K562 (cell line): Measurements from ENCODE around the gene MFF. TPM values are rescaled to one million over a fixed set of nuclear protein-coding genes. Genes with fewer than 3 reads are reported as not detected.

Experiments
- ATAC-seq: fragments of 200-7000 bp; cut with Tn5 transposase; 3 replicates; pipeline ENCODE4 v1.9.1; 2020; ENCODE audit warnings: moderate library complexity
- BruUV-seq: library from RNA; stranded (reverse); fragments of 400-500 nt; replicated peaks from 2 replicates; lab custom pipeline; 2021; lab: Mats Ljungman, UMichigan
- CTCF ChIA-PET: fragments of 300-600 bp; formaldehyde crosslinking; extraction: SDS; loops from one replicate; lab custom pipeline; 2021; ENCODE audit warnings: low intra/inter-chr PET ratio; lab: Yijun Ruan, JAX
- POLR2A ChIA-PET: fragments of 300-600, 350-650 bp; sonication (Branson Sonifier 250); formaldehyde crosslinking; extraction: SDS; loops from one replicate; lab custom pipeline; 2021; ENCODE audit warnings: antibody characterized with exemption, inconsistent platforms; lab: Yijun Ruan, JAX
- DNase-seq, 4 experiments: peaks; one replicate each; pipeline versions ENCODE4 v3.0.0 to v3.0.0-alpha.2; 2011 to 2018; ENCODE audit warnings: low spot score in 3 of 4, mixed read lengths in 3 of 4; ENCODE audit errors: extremely low read depth in 1 of 4
- FAIRE-seq: peaks from 2 replicates; lab custom pipeline; 2011; peaks lifted over from hg19 to GRCh38; lab: Jason Lieb, UNC
- H2AFZ ChIP-seq: 2 replicates; pipeline ENCODE4 v1.6.0; 2011; ENCODE audit warnings: low read depth, low read length, control low read depth, inconsistent platforms
- H3K27ac ChIP-seq: fragments of 200-600 bp; 3 replicates; pipeline ENCODE4 v1.8.0; 2011; ENCODE audit warnings: low read depth, mild to moderate bottlenecking, control low read depth, inconsistent platforms, low read length, moderate library complexity, mixed read lengths; ENCODE audit errors: extremely low read depth
- H3K27me3 ChIP-seq, 2 experiments: fragments of 300-600 bp in 1 of 2; 2 replicates in 1 of 2; 3 replicates in 1 of 2; pipeline versions ENCODE4 v1.6.0 to v1.8.0; 2011; ENCODE audit warnings: inconsistent platforms in 2 of 2, low read length in 2 of 2, mild to moderate bottlenecking in 1 of 2, mixed read lengths in 1 of 2, moderate library complexity in 1 of 2; ENCODE audit not compliant: control insufficient read depth in 2 of 2, insufficient read depth in 2 of 2
- H3K36me3 ChIP-seq: fragments of 300-600 bp; 3 replicates; pipeline ENCODE4 v1.8.0; 2011; ENCODE audit warnings: mild to moderate bottlenecking, low read length, inconsistent platforms; ENCODE audit not compliant: control insufficient read depth, insufficient read depth
- H3K4me1 ChIP-seq, 2 experiments: fragments of 200-600 bp in 1 of 2; replicated peaks in 1 of 2; 2 replicates in 1 of 2; 3 replicates in 1 of 2; pipeline versions ENCODE4 v1.5.1 to v1.8.0; 2011; ENCODE audit warnings: inconsistent platforms in 2 of 2, low read length in 2 of 2, mild to moderate bottlenecking in 1 of 2, mixed read lengths in 1 of 2, moderate library complexity in 1 of 2; ENCODE audit not compliant: control insufficient read depth in 2 of 2, insufficient read depth in 2 of 2
- H3K4me2 ChIP-seq: 2 replicates; pipeline ENCODE4 v1.6.1; 2011; ENCODE audit warnings: low read length, control low read depth, inconsistent platforms, mixed read lengths; ENCODE audit not compliant: insufficient read depth
- H3K4me3 ChIP-seq: fragments of 200-600 bp; sonication (generic), shearing (Covaris generic); 2 replicates; pipeline ENCODE4 v1.5.1; 2016; ENCODE audit warnings: control low read depth, inconsistent platforms
- H3K79me2 ChIP-seq: fragments of 200-600 bp; 3 replicates; pipeline ENCODE4 v1.8.0; 2011; ENCODE audit warnings: low read length, inconsistent platforms; ENCODE audit not compliant: control insufficient read depth, insufficient read depth
- H3K9ac ChIP-seq, 2 experiments: 2 replicates each; pipeline versions ENCODE4 v1.6.0 to v1.6.1; 2011; ENCODE audit warnings: low read depth in 2 of 2, low read length in 2 of 2, control low read depth in 1 of 2, inconsistent platforms in 1 of 2, mild to moderate bottlenecking in 1 of 2, mixed read lengths in 1 of 2; ENCODE audit not compliant: insufficient read depth in 1 of 2
- H3K9me1 ChIP-seq: one replicate; pipeline ENCODE4 v1.6.0; 2011; ENCODE audit warnings: inconsistent platforms, mild to moderate bottlenecking, low read length, moderate library complexity; ENCODE audit not compliant: control insufficient read depth, insufficient read depth
- H3K9me3 ChIP-seq: replicated peaks from 2 replicates; pipeline ENCODE4 v1.5.1; 2011; ENCODE audit warnings: low read depth, low read length, inconsistent platforms; ENCODE audit not compliant: control insufficient read depth, insufficient read depth
- H4K20me1 ChIP-seq: replicated peaks from 2 replicates; pipeline ENCODE4 v1.6.1; 2011; ENCODE audit warnings: low read length, inconsistent platforms, mixed read lengths; ENCODE audit not compliant: control insufficient read depth, insufficient read depth
- CBFB ChIP-seq: sonication (generic); formaldehyde crosslinking; IDR thresholded peaks from 2 replicates; pipeline ENCODE4 v1.4.0; 2020; ENCODE audit warnings: mild to moderate bottlenecking, missing genetic modification reagents
- CBX1 ChIP-seq: sonication (generic); IDR thresholded peaks from 2 replicates; pipeline ENCODE4 v1.6.1; 2016; ENCODE audit warnings: antibody characterized with exemption, low read depth, mild to moderate bottlenecking
- CEBPG ChIP-seq, 3 experiments: fragments of 200-800 bp in 1 of 3; sonication (Bioruptor generic) in 1 of 3; sonication (generic) in 1 of 3; formaldehyde crosslinking in 1 of 3; IDR thresholded peaks in 2 of 3; conservative IDR thresholded peaks in 1 of 3; 2 replicates each; pipeline versions ENCODE4 v1.6.1 to v1.8.0; 2016 to 2022; ENCODE audit warnings: missing compliant biosample characterization in 2 of 3, missing genetic modification characterization in 2 of 3, mild to moderate bottlenecking in 1 of 3, missing genetic modification reagents in 1 of 3
- CREB3 ChIP-seq: fragments of 450-650 bp; conservative IDR thresholded peaks from 2 replicates; pipeline ENCODE4 v1.6.1; 2016; ENCODE audit warnings: missing genetic modification characterization, low read depth, mild to moderate bottlenecking, missing compliant biosample characterization, moderate library complexity
- CTCF ChIP-seq, 3 experiments: IDR thresholded peaks in 2 of 3; conservative IDR thresholded peaks in 1 of 3; 2 replicates each; pipeline ENCODE4 v1.5.1; 2011 to 2012; ENCODE audit warnings: low read length in 3 of 3, mild to moderate bottlenecking in 3 of 3, control low read depth in 2 of 3, improper control_type of control experiment in 1 of 3, inconsistent platforms in 1 of 3, low read depth in 1 of 3, mixed read lengths in 1 of 3, moderate library complexity in 1 of 3; ENCODE audit not compliant: insufficient read depth in 2 of 3
- FOXM1 ChIP-seq, 2 experiments: fragments of 450-650 bp in 1 of 2; sonication (generic) in 1 of 2; formaldehyde crosslinking in 1 of 2; IDR thresholded peaks; 2 replicates each; pipeline versions ENCODE4 v1.6.1 to v1.9.0; 2017 to 2022; ENCODE audit warnings: low read depth in 2 of 2, mild to moderate bottlenecking in 2 of 2, missing genetic modification reagents in 1 of 2, moderate library complexity in 1 of 2
- GABPB2 ChIP-seq: fragments of 250-450 bp; sonication (Bioruptor Pico); conservative IDR thresholded peaks from 2 replicates; pipeline ENCODE4 v1.5.1; 2021; ENCODE audit warnings: mild to moderate bottlenecking
- HCFC1 ChIP-seq: IDR thresholded peaks from 2 replicates; pipeline ENCODE4 v1.6.1; 2012; ENCODE audit warnings: low read depth, low read length, improper control_type of control experiment
- HMG20B ChIP-seq: fragments of 250-450 bp; sonication (Bioruptor Pico); IDR thresholded peaks from 2 replicates; pipeline ENCODE4 v1.5.0; 2021; ENCODE audit warnings: mild to moderate bottlenecking
- MLLT1 ChIP-seq, 2 experiments: fragments of 450-650 bp; IDR thresholded peaks; 2 replicates each; pipeline ENCODE4 v1.6.1; 2016
- RBBP5 ChIP-seq: fragments of 200-600 bp; sonication (generic); IDR thresholded peaks from 2 replicates; pipeline ENCODE4 v1.6.1; 2012; ENCODE audit warnings: borderline replicate concordance, mild to moderate bottlenecking, low read length, control low read depth, inconsistent platforms; ENCODE audit not compliant: insufficient read depth, poor library complexity, severe bottlenecking
- TCF3 ChIP-seq: sonication (generic); formaldehyde crosslinking; IDR thresholded peaks from 2 replicates; pipeline ENCODE4 v1.4.0; 2020; ENCODE audit warnings: mild to moderate bottlenecking, missing genetic modification reagents
- ZNF253 ChIP-seq: fragments of 250-450 bp; sonication (Bioruptor Pico); conservative IDR thresholded peaks from 2 replicates; pipeline ENCODE4 v1.6.1; 2021; ENCODE audit warnings: mild to moderate bottlenecking
- ZNF639 ChIP-seq, 2 experiments: fragments of 200-800 bp in 1 of 2; sonication (Bioruptor generic) in 1 of 2; sonication (generic) in 1 of 2; formaldehyde crosslinking in 1 of 2; IDR thresholded peaks in 1 of 2; conservative IDR thresholded peaks in 1 of 2; 2 replicates each; pipeline versions ENCODE4 v1.5.0 to v1.6.1; 2016 to 2020; ENCODE audit warnings: missing compliant biosample characterization in 1 of 2, missing genetic modification characterization in 1 of 2, missing genetic modification reagents in 1 of 2
- WGBS: fragments of 100-300 bp; shearing (Covaris generic); methylation state at CpG from one replicate; pipeline ENCODE4 v1.1.6; 2016; ENCODE audit warnings: low coverage, mixed read lengths; ENCODE audit not compliant: insufficient coverage; ENCODE audit errors: missing lambda C conversion rate; 5-methylcytosine and 5-hydroxymethylcytosine counted together
- in situ Hi-C: fragments of 300-500 bp; cut with MboI; formaldehyde crosslinking; loops from 4 replicates; pipeline ENCODE4 v1.15.0; 2018; ENCODE audit warnings: inconsistent platforms, mixed read lengths
- intact Hi-C: fragments of 100-400 bp; cut with micrococcal nuclease; formaldehyde crosslinking; loops from 2 replicates; pipeline ENCODE4 v1.14.2; 2022
- polyA plus RNA-seq, 8 experiments: library from polyadenylated mRNA; depleted of rRNA in 4 of 8; stranded (reverse) in 5 of 8; unstranded in 3 of 8; fragments of >200 nt; fragmentation: Nextera tagmentation in 2 of 8; fragmentation: Illumina TruSeq in 1 of 8; extraction: Ambion mirVana in 2 of 8; extraction: Trizol in 1 of 8; gene quantifications; 2 replicates each; pipeline versions ENCODE4 v1.2.1 to v1.2.3, GENCODE V29; 2011 to 2014; ENCODE audit warnings: inconsistent platforms in 1 of 8, missing spikeins in 1 of 8
- total RNA-seq, 7 experiments: library from RNA; depleted of rRNA in 6 of 7; stranded (reverse); fragments of >200 nt in 6 of 7; fragmentation: Illumina TruSeq in 2 of 7; extraction: Trizol in 2 of 7; gene quantifications; 2 replicates each; pipeline versions ENCODE4 v1.2.1 to v1.2.3, GENCODE V29; 2011 to 2021; ENCODE audit warnings: low replicate concordance in 1 of 7

Gene MFF
- total and polyA plus RNA-seq, 9 of the 15 experiments (the other 6 are each of a cell fraction or from before 2014, with no cell fraction given) = 9.4 to 75.4 (median 55.7) TPM

- FAIRE-seq (no peak), ATAC-seq (no peak), DNase-seq (no peak)
- BruUV-seq = no TSS peak
- intact Hi-C loops = no loop called here
- Histone ChIP-seq H3K79me2 (no peaks in the 10 kb centered on the region), H4K20me1 (no peaks in the 10 kb centered on the region), H3K36me3 (no peaks in the 10 kb centered on the region), H3K4me3 (no peak overlapping the region), H3K9me3 (no peaks in the 10 kb centered on the region), H3K9ac (no peak overlapping the region), H3K27me3 (no peaks in the 10 kb centered on the region; a peak in 1 of 5 replicates), H3K9me1 (no peaks in the 10 kb centered on the region), H3K4me1 (no peaks in the 10 kb centered on the region; a peak in 2 of 5 replicates), H3K4me2 (no peak overlapping the region), H2AFZ (no peak overlapping the region), H3K27ac (no peak overlapping the region)
- ChIA-PET POLR2A (interaction anchor here (0.8 kb wide), 1 partner anchor 213 kb away, joined by 3 read pairs; no protein-coding TSS in a partner anchor), CTCF (no interaction called here)
- WGBS = 2% methylated on average over 9 of the region's 9 CpGs
- in situ Hi-C loops = no loop called here
- TF ChIP-seq HCFC1 (no peak), GABPB2 (CRISPR knock-in tag) (no peak), HMG20B (no peak), MLLT1 (IDR thresholded peaks at IDR 0.05) (no peak), ZNF253 (no peak), CTCF (IDR thresholded peaks at IDR 0.05 in 2 of 3, conservative IDR thresholded peaks at IDR 0.05 in 1 of 3; ENCODE audit: insufficient read depth in 2 of 3, low read depth in 1 of 3, low read length in 3 of 3) (no peak), CEBPG (CRISPR knock-in tag; IDR thresholded peaks at IDR 0.05) (no peak), CEBPG (tag; conservative IDR thresholded peaks at IDR 0.05 in 1 of 2, IDR thresholded peaks at IDR 0.05 in 1 of 2) (no peak), RBBP5 (no peak), ZNF639 (CRISPR knock-in tag; conservative IDR thresholded peaks at IDR 0.05 in 1 of 2, IDR thresholded peaks at IDR 0.05 in 1 of 2) (no peak), CBX1 (no peak), TCF3 (CRISPR knock-in tag) (no peak), CREB3 (tag) (no peak), CBFB (CRISPR knock-in tag) (no peak), FOXM1 (IDR thresholded peaks at IDR 0.05; ENCODE audit: low read depth) (no peak), FOXM1 (CRISPR knock-in tag; IDR thresholded peaks at IDR 0.05; ENCODE audit: low read depth) (no peak)
Measured at GRCh38 chr2:227370791-227371312, 45.8 kb downstream of the MFF start.
